ENCODE data around the gene NFE2.
"Not testable (repeated sequence)": the region's sequence is repeated elsewhere in the genome, so short reads cannot be mapped to it uniquely, and the experiment has no call there.

The NFE2 gene

GRCh38 chr12:54292931-54293241, 7.9 kb downstream of the NFE2 start:
- no peak for DNase-seq (ENCODE audit: low read depth, low spot score)
- no peak overlapping the region for H3K27ac ChIP-seq (ENCODE audit: low read length)

GRCh38 chr12:54292083-54292930, 8.5 kb downstream of the NFE2 start:
- peaks cover 3% of the 10 kb centered on the region; the same call in 1 of the 2 replicates for H3K36me3 ChIP-seq (ENCODE audit: control insufficient read depth, insufficient read depth, low read length)
- no peak for DNase-seq (ENCODE audit: low read depth, low spot score)
- H3K4me1 ChIP-seq (ENCODE audit: control insufficient read depth, insufficient read depth, low read length), result no peaks in the 10 kb centered on the region
- peaks cover 1% of the 10 kb centered on the region; the same call in 1 of the 2 replicates for H3K9me3 ChIP-seq (ENCODE audit: control insufficient read depth, insufficient read depth, low read length)
- no peak overlapping the region for H3K4me3 ChIP-seq (ENCODE audit: low read length)
- WGBS (ENCODE audit: insufficient coverage, insufficient read length), result no CpG with 5 or more reads among the region's 30 CpGs
- no peaks in the 10 kb centered on the region for H3K27me3 ChIP-seq (ENCODE audit: control insufficient read depth, insufficient read depth, low read length)
- no peak overlapping the region for H3K27ac ChIP-seq (ENCODE audit: low read length)

More at GRCh38 chr12:54292931-54293241, 7.9 kb downstream of the NFE2 start:
- peaks cover 1% of the 10 kb centered on the region; the same call in 1 of the 2 replicates for H3K9me3 ChIP-seq (ENCODE audit: control insufficient read depth, insufficient read depth, low read length)
- H3K27me3 ChIP-seq (ENCODE audit: control insufficient read depth, insufficient read depth, low read length), result no peaks in the 10 kb centered on the region
- no peaks in the 10 kb centered on the region for H3K36me3 ChIP-seq (ENCODE audit: control insufficient read depth, insufficient read depth, low read length)
- no CpG with 5 or more reads among the region's 7 CpGs for WGBS (ENCODE audit: insufficient coverage, insufficient read length)
- no peak overlapping the region for H3K4me3 ChIP-seq (ENCODE audit: low read length)
- no peaks in the 10 kb centered on the region for H3K4me1 ChIP-seq (ENCODE audit: control insufficient read depth, insufficient read depth, low read length)

- H3K9me3 ChIP-seq (ENCODE audit: control insufficient read depth, insufficient read depth, low read length), result no peaks in the 10 kb centered on the region
- no peak overlapping the region for H3K27ac ChIP-seq (ENCODE audit: low read length)
- no peaks in the 10 kb centered on the region for H3K27me3 ChIP-seq (ENCODE audit: control insufficient read depth, insufficient read depth, low read length)
- DNase-seq (ENCODE audit: low read depth, low spot score), result no peak
- H3K36me3 ChIP-seq (ENCODE audit: control insufficient read depth, insufficient read depth, low read length), result peaks cover 26% of the 10 kb centered on the region; the same call in 1 of the 2 replicates
- H3K4me1 ChIP-seq (ENCODE audit: control insufficient read depth, insufficient read depth, low read length), result no peaks in the 10 kb centered on the region
- no peak overlapping the region for H3K4me3 ChIP-seq (ENCODE audit: low read length)
- no CpG with 5 or more reads among the region's 8 CpGs for WGBS (ENCODE audit: insufficient coverage, insufficient read length)
These were observed 13.3 kb downstream of the NFE2 start for GRCh38 chr12:54287261-54288157.

GRCh38 chr12:54286042-54287030, 14.5 kb downstream of the NFE2 start:
- no CpG with 5 or more reads among the region's 12 CpGs for WGBS (ENCODE audit: insufficient coverage, insufficient read length)
- H3K36me3 ChIP-seq (ENCODE audit: control insufficient read depth, insufficient read depth, low read length), result peaks cover 32% of the 10 kb centered on the region; the same call in 1 of the 2 replicates

GRCh38 chr12:54285150-54286041, 15.4 kb downstream of the NFE2 start:
- WGBS (ENCODE audit: insufficient coverage, insufficient read length), result no CpG with 5 or more reads among the region's 5 CpGs

More at GRCh38 chr12:54286042-54287030, 14.5 kb downstream of the NFE2 start:
- no peak overlapping the region for H3K27ac ChIP-seq (ENCODE audit: low read length)
- H3K27me3 ChIP-seq (ENCODE audit: control insufficient read depth, insufficient read depth, low read length), result no peaks in the 10 kb centered on the region
- H3K9me3 ChIP-seq (ENCODE audit: control insufficient read depth, insufficient read depth, low read length), result no peaks in the 10 kb centered on the region
- DNase-seq (ENCODE audit: low read depth, low spot score), result no peak
- no peak overlapping the region for H3K4me3 ChIP-seq (ENCODE audit: low read length)
- no peaks in the 10 kb centered on the region for H3K4me1 ChIP-seq (ENCODE audit: control insufficient read depth, insufficient read depth, low read length)

GRCh38 chr12:54284070-54284780, 16.6 kb downstream of the NFE2 start:
- H3K27ac ChIP-seq (ENCODE audit: low read length); H3K9me3 ChIP-seq (ENCODE audit: control insufficient read depth, insufficient read depth, low read length); H3K4me3 ChIP-seq (ENCODE audit: low read length); H3K4me1 ChIP-seq (ENCODE audit: control insufficient read depth, insufficient read depth, low read length); H3K27me3 ChIP-seq (ENCODE audit: control insufficient read depth, insufficient read depth, low read length); DNase-seq (ENCODE audit: low read depth, low spot score): not testable (repeated sequence)
- peaks cover 32% of the 10 kb centered on the region; the same call in 1 of the 2 replicates for H3K36me3 ChIP-seq (ENCODE audit: control insufficient read depth, insufficient read depth, low read length)
- no CpG with 5 or more reads among the region's 2 CpGs for WGBS (ENCODE audit: insufficient coverage, insufficient read length)

More at GRCh38 chr12:54285150-54286041, 15.4 kb downstream of the NFE2 start:
- H3K4me3 ChIP-seq (ENCODE audit: low read length), result no peak overlapping the region
- H3K27ac ChIP-seq (ENCODE audit: low read length), result no peak overlapping the region
- no peaks in the 10 kb centered on the region for H3K9me3 ChIP-seq (ENCODE audit: control insufficient read depth, insufficient read depth, low read length)
- peaks cover 32% of the 10 kb centered on the region; the same call in 1 of the 2 replicates for H3K36me3 ChIP-seq (ENCODE audit: control insufficient read depth, insufficient read depth, low read length)
- H3K4me1 ChIP-seq (ENCODE audit: control insufficient read depth, insufficient read depth, low read length), result no peaks in the 10 kb centered on the region
- DNase-seq (ENCODE audit: low read depth, low spot score), result no peak
- no peaks in the 10 kb centered on the region for H3K27me3 ChIP-seq (ENCODE audit: control insufficient read depth, insufficient read depth, low read length)

GRCh38 chr12:54282949-54283593, 17.7 kb downstream of the NFE2 start:
- WGBS (ENCODE audit: insufficient coverage, insufficient read length), result no CpG with 5 or more reads among the region's 11 CpGs
- peaks cover 32% of the 10 kb centered on the region; the same call in 1 of the 2 replicates for H3K36me3 ChIP-seq (ENCODE audit: control insufficient read depth, insufficient read depth, low read length)
- no peaks in the 10 kb centered on the region for H3K4me1 ChIP-seq (ENCODE audit: control insufficient read depth, insufficient read depth, low read length)
- no peak overlapping the region for H3K27ac ChIP-seq (ENCODE audit: low read length)
- H3K27me3 ChIP-seq (ENCODE audit: control insufficient read depth, insufficient read depth, low read length), result no peaks in the 10 kb centered on the region
- no peak for DNase-seq (ENCODE audit: low read depth, low spot score)
- peak overlapping the region; percentile 1; the same call in 1 of the 2 replicates for H3K4me3 ChIP-seq (ENCODE audit: low read length)
- H3K9me3 ChIP-seq (ENCODE audit: control insufficient read depth, insufficient read depth, low read length), result no peaks in the 10 kb centered on the region

- WGBS (ENCODE audit: insufficient coverage, insufficient read length), result no CpG with 5 or more reads among the region's 4 CpGs
- peak overlapping the region; percentile 79; the same call in 1 of the 2 replicates for H3K4me3 ChIP-seq (ENCODE audit: low read length)
- H3K36me3 ChIP-seq (ENCODE audit: control insufficient read depth, insufficient read depth, low read length), result peaks cover 27% of the 10 kb centered on the region; the same call in 1 of the 2 replicates
- H3K4me1 ChIP-seq (ENCODE audit: control insufficient read depth, insufficient read depth, low read length); DNase-seq (ENCODE audit: low read depth, low spot score); H3K27me3 ChIP-seq (ENCODE audit: control insufficient read depth, insufficient read depth, low read length); H3K27ac ChIP-seq (ENCODE audit: low read length); H3K9me3 ChIP-seq (ENCODE audit: control insufficient read depth, insufficient read depth, low read length): not testable (repeated sequence)
These were observed 19.1 kb downstream of the NFE2 start for GRCh38 chr12:54281694-54282093.

Measured in iPS DF 6.9 (cell line).